Measurements from ENCODE around the gene CIAPIN1. TPM values are rescaled to one million over a fixed set of nuclear protein-coding genes. Genes with fewer than 3 reads are reported as not detected.

Gene CIAPIN1
- total RNA-seq, 1 donor from 2014 or later = 28.7 TPM

DNA sequence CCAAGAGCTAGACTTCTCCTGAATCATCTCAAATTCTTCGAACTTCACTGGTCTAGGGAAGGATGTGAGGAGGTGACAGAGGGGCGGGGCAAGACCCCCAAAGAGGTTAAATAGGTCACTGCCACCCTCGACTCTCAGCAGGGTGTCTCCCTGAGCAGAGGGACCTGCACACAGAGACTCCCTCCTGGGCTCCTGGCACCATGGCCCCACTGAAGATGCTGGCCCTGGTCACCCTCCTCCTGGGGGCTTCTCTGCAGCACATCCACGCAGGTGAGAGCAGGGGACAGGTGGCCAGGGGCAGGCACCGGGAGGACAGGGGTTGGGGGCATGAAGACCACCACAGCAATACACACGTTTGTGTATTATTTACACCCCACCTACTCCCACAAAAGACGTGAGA, 33.5 kb downstream of the CIAPIN1 start:
- H3K9me3 ChIP-seq = no peaks in the 10 kb centered on the region
- no peaks in the 10 kb centered on the region for H3K27me3 ChIP-seq
- H3K4me1 ChIP-seq = peaks cover 3 to 18% of the 10 kb centered on the region in 2 donors
- TF ChIP-seq CTCF (IDR thresholded peaks at IDR 0.05) = no peak
- no peak overlapping the region for H3K27ac ChIP-seq
- no peaks in the 10 kb centered on the region for H3K36me3 ChIP-seq
- intact Hi-C loops (cut with DNase I) = no loop called here
- H3K4me3 ChIP-seq = no peak overlapping the region
- no peak for DNase-seq (ENCODE audit: low spot score in 2 of 2)

DNA sequence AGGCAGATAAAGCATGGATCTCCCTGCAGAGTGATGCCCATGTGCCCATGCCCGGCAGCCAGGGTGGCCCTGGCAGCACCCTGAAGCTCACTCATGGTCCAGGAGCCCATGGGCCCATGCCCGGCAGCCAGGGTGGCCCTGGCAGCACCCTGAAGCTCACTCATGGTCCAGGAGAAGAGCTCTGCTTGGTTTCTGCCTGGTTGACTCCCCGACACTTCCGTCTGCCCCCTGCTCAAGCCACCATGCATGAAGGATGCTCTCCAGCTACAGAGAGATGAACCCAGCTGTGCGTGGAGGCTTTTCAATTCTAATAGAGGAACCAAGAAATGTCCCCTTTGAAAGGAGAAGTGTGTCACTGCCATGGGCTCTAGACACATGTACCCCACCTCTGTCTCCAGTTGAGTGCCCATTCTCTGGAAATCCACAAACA, 33.9 kb downstream of the CIAPIN1 start:
- peaks cover 3 to 14% of the 10 kb centered on the region in 2 donors for H3K4me1 ChIP-seq
- DNase-seq (ENCODE audit: low spot score in 2 of 2) = no peak
- no peak overlapping the region for H3K4me3 ChIP-seq
- H3K9me3 ChIP-seq = no peaks in the 10 kb centered on the region
- H3K36me3 ChIP-seq = no peaks in the 10 kb centered on the region
- no peaks in the 10 kb centered on the region for H3K27me3 ChIP-seq
- intact Hi-C loops (cut with DNase I) = no loop called here
- no peak for TF ChIP-seq CTCF (IDR thresholded peaks at IDR 0.05)
- no peak overlapping the region for H3K27ac ChIP-seq

DNA sequence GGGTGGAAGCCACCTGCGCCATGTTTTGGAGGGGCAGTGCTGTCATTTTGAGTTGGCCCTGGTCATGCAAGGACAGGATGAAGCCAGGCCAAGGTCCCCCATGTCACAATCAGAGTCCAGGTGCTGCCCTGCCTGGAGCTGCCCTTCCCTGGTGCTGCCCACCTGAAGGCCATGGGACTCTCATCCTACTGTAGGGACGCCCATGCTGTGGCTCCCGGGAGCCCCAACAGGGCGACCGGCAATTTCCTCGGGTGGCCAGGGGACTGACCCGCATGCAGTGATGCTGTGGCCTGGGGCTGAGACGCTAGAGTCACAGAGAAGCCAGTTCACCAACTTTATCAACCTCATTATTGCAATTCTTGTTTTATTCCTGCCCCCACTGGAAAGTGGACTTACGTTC, 34.6 kb downstream of the CIAPIN1 start:
- no peaks in the 10 kb centered on the region for H3K36me3 ChIP-seq
- no peaks in the 10 kb centered on the region for H3K9me3 ChIP-seq
- intact Hi-C loops (cut with DNase I) = no loop called here
- no peak overlapping the region for H3K4me3 ChIP-seq
- TF ChIP-seq CTCF (IDR thresholded peaks at IDR 0.05) = no peak
- no peak for DNase-seq (ENCODE audit: low spot score in 2 of 2)
- no peak overlapping the region for H3K27ac ChIP-seq
- peaks cover 3 to 13% of the 10 kb centered on the region in 2 donors for H3K4me1 ChIP-seq
- no peaks in the 10 kb centered on the region for H3K27me3 ChIP-seq

DNA sequence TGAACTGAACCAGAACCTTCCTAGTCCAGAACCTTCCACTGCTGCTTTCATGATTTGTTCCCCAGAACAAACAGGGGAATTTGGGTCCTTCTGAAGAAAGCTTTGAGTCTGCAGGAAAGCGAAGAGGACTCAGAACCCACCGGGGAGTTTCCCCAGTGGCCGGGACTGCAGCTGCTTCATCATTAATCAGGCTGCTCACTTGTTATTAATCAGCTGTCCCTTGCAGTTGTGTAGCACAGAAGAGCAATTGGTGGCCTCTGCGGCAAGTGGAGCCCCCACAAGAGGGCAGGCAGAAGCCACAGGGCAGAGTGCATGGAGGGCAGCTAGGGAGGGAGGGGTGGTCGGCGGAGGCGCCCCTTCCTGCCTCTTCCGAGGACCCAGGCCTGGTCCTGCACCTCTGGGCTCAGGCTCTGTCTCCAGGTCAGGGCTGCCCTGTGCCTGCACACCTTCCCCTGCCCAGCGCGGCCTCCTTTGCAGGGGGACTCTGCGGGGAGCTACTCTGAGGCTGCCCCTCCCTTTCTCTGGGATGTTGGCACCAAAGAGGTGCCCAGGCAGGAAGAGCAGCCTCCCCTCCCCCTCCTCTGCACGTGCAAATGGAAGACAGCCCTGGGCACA, 35.7 kb downstream of the CIAPIN1 start:
- intact Hi-C loops (cut with DNase I) = no loop called here
- no peak for DNase-seq (ENCODE audit: low spot score in 2 of 2)
- Histone ChIP-seq H3K27ac (no peak overlapping the region), H3K9me3 (no peaks in the 10 kb centered on the region), H3K4me1 (peaks cover 0 to 2% of the 10 kb centered on the region in 2 donors), H3K4me3 (no peak overlapping the region), H3K27me3 (no peaks in the 10 kb centered on the region), H3K36me3 (no peaks in the 10 kb centered on the region)
- TF ChIP-seq CTCF (IDR thresholded peaks at IDR 0.05) = no peak

GRCh38 chr16:57409870-57410587, 37.2 kb downstream of the CIAPIN1 start:
- TF ChIP-seq CTCF (IDR thresholded peaks at IDR 0.05) = no peak
- H3K4me1 ChIP-seq = no peaks in the 10 kb centered on the region
- H3K4me3 ChIP-seq = no peak overlapping the region
- no peaks in the 10 kb centered on the region for H3K36me3 ChIP-seq
- no peak overlapping the region for H3K27ac ChIP-seq
- DNase-seq (ENCODE audit: low spot score in 2 of 2) = no peak
- intact Hi-C loops (cut with DNase I) = no loop called here
- H3K9me3 ChIP-seq = no peaks in the 10 kb centered on the region
- H3K27me3 ChIP-seq = no peaks in the 10 kb centered on the region
